Measurements from ENCODE around the gene KLF16. TPM values are rescaled to one million over a fixed set of nuclear protein-coding genes. Genes with fewer than 3 reads are reported as not detected.

Gene KLF16
- total and polyA plus RNA-seq, 3 donors from 2014 or later, result 13.3 to 26.5 (median 14.7) TPM

DNA sequence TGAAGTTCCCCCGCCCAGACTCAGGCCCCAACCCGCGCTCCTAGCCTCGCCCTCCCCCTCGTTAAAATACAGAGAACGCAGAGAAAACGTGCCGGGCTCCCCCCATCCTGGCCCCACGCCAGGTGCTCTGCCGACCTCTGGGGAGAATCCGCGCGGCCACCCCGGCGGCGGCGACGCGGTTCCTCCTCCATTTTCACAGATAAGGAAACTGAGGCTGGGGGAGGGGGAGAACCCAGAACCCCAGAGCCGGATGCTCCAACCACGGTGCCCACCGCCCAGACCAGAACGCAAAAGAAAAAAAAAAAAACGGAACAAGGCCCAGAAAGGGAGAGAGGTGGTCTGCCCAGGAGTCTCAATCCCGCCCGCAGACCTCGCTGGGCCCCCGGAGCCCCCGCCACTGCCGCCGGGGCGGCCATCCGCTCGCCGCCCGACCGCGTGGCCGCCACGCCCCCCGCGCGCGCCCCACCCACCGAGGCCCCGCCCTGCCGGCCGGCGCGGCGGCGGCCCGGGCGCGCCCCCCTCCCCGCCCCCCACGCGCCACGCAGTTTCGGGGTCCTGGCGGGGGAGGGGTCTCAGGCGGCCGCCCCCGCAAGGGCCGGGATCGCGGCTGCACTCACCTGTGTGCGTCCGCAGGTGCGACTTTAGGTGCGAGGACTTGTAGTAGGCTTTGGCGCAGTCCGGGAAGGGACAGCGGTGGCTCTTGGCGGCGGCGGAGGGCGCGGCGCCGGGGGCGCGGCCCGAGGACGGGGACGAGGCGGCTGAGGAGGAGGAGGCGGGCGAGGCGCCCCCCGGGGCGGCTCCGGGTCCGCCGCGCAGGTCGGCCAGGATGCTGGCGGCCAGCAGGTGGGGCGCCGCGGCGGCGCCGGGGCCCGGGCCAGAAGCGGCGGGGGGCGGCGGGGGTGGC is 703 bp downstream of the KLF16 start:
- TF ChIP-seq, protein P1, sequence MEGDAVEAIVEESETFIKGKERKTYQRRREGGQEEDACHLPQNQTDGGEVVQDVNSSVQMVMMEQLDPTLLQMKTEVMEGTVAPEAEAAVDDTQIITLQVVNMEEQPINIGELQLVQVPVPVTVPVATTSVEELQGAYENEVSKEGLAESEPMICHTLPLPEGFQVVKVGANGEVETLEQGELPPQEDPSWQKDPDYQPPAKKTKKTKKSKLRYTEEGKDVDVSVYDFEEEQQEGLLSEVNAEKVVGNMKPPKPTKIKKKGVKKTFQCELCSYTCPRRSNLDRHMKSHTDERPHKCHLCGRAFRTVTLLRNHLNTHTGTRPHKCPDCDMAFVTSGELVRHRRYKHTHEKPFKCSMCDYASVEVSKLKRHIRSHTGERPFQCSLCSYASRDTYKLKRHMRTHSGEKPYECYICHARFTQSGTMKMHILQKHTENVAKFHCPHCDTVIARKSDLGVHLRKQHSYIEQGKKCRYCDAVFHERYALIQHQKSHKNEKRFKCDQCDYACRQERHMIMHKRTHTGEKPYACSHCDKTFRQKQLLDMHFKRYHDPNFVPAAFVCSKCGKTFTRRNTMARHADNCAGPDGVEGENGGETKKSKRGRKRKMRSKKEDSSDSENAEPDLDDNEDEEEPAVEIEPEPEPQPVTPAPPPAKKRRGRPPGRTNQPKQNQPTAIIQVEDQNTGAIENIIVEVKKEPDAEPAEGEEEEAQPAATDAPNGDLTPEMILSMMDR (IDR thresholded peaks at IDR 0.05), result no peak
- TF ChIP-seq POLR2A (IDR thresholded peaks at IDR 0.05), result no peak
- peaks cover 46% of the 10 kb centered on the region for H3K4me1 ChIP-seq
- H3K36me3 ChIP-seq (ENCODE audit: low read depth, missing control alignments), result no peaks in the 10 kb centered on the region
- 0 to 1% methylated on average over 19 to 42 of the region's 109 CpGs for WGBS, 2 donors
- DNase-seq, result no peak
- intact Hi-C loops (cut with DNase I; ENCODE audit: low total_unique reads), result no loop called here
- peak overlapping the region; percentile 44 to 56 for H3K27ac ChIP-seq
- no peaks in the 10 kb centered on the region for H3K27me3 ChIP-seq
- H3K4me3 ChIP-seq, result peak overlapping the region; percentile 61 to 64
- no peaks in the 10 kb centered on the region for H3K9me3 ChIP-seq

DNA sequence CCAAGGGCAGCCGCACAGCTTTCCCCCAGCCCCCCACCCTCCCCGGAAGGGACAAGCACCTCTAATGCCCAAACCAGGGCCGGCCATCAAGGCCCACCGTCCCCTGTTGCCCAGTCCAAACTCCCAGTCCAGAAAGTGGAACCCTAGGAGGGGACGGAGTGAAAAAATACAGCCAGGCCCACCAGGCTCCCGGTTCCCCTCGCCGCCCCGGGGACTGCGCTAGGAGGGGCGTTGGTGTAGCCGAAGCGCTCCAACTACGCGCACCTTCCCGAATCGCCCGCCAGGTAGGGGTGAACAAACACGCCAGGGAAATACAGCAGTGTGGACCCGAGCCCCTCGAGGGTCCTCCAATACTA is 1.3 kb downstream of the KLF16 start:
- TF ChIP-seq, protein P1 (IDR thresholded peaks at IDR 0.05), result no peak
- no peak for TF ChIP-seq POLR2A (IDR thresholded peaks at IDR 0.05)
- intact Hi-C loops (cut with DNase I; ENCODE audit: low total_unique reads), result no loop called here
- Histone ChIP-seq H3K4me3 (peak overlapping the region; percentile 61 to 64), H3K27ac (peak overlapping the region; percentile 44 to 50), H3K9me3 (no peaks in the 10 kb centered on the region), H3K4me1 (peaks cover 52% of the 10 kb centered on the region), H3K27me3 (no peaks in the 10 kb centered on the region), H3K36me3 (ENCODE audit: low read depth, missing control alignments) (no peaks in the 10 kb centered on the region)
- 4% methylated on average over 21 of the region's 21 CpGs; no CpG with 5 or more reads in 1 of the 2 donors for WGBS, 2 donors
- DNase-seq, result no peak

DNA sequence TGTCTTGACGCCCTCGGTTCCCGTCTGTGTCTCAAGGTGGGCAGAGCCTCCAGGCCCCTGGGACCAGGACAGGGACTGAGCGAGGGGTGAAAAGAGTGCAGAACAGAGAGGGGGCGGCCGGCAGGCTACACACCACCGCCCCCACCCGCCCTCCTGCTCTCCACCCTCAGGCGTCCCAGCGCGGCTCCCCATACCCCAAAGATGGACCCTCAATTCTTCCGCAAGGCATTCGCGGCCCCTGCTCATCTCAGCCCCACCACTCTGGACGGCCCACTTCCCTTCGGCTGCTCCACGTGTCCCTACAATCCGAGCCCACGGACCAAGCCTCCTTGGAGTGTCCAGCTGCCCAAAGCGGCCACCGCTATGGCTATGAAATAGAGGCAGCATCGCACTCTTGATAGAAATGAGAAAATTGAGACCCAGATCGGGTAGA is 1.8 kb downstream of the KLF16 start:
- WGBS, 2 donors, result 22 to 24% methylated on average over 19 to 23 of the region's 23 CpGs
- no peaks in the 10 kb centered on the region for H3K36me3 ChIP-seq (ENCODE audit: low read depth, missing control alignments)
- intact Hi-C loops (cut with DNase I; ENCODE audit: low total_unique reads), result no loop called here
- H3K4me1 ChIP-seq, result peaks cover 54% of the 10 kb centered on the region
- peak overlapping the region; percentile 44 to 50 for H3K27ac ChIP-seq
- peak overlapping the region; percentile 61 to 64 for H3K4me3 ChIP-seq
- no peaks in the 10 kb centered on the region for H3K27me3 ChIP-seq
- DNase-seq, result no peak
- TF ChIP-seq, protein P1 (IDR thresholded peaks at IDR 0.05), result no peak
- no peaks in the 10 kb centered on the region for H3K9me3 ChIP-seq

DNA sequence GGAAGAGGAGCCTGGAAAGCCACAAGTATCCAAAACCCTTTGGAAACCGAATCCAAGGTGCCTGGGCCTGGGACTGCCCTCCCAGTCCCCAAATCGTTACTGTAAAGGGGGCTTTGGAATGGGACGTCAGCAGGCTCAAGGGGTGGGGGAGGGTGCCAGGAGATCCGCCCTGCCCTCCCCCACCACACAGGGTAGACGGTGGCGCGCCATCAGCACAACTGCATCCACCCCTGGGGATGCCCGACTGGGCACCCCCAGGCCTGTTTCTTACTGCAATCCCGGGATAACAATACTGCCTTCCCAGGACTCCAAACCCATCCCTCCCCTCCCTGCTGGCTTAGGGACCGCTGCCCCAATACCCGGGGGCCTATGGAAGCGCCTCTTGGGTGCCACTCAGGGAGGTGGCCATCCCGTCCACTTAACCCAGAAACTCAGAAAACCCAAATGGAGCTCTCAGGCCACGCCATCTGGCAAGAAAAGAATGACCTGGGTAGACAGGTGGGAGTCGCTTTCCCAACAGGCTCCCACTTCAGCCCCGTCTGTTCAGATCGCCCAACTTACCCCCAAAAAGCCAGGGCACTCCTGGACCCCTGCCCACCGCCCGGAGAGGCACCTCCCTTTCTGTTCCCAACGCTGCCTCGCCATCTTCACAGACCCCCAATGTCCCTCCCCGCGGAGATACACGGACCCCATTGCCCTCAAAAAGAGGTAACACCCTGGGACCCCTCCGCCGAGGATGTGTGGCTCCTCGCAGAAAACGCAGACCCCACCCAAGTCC is 2.4 kb downstream of the KLF16 start:
- intact Hi-C loops (cut with DNase I; ENCODE audit: low total_unique reads), result no loop called here
- WGBS, 2 donors, result 44 to 58% methylated on average over 21 to 27 of the region's 28 CpGs
- H3K36me3 ChIP-seq (ENCODE audit: low read depth, missing control alignments), result no peaks in the 10 kb centered on the region
- TF ChIP-seq POLR2A (IDR thresholded peaks at IDR 0.05), result no peak
- TF ChIP-seq, protein P1 (IDR thresholded peaks at IDR 0.05), result no peak
- H3K27ac ChIP-seq, result peak overlapping the region in 1 of 2 donors; percentile 50
- H3K4me3 ChIP-seq, result peak overlapping the region in 1 of 2 donors; percentile 61
- no peaks in the 10 kb centered on the region for H3K27me3 ChIP-seq
- no peaks in the 10 kb centered on the region for H3K9me3 ChIP-seq
- H3K4me1 ChIP-seq, result peaks cover 60% of the 10 kb centered on the region
- no peak for DNase-seq

All from testis (tissue), 3 donors.